Activated CD8-positive, alpha-beta T cell treated with anti-CD3 and anti-CD28 coated beads, Interleukin-2, amount 10 ng/mL, durations not matched to agents 7 days and 5 days (primary cell): ENCODE measurements around the gene OOSP4A. TPM values are rescaled to one million over a fixed set of nuclear protein-coding genes. Genes with fewer than 3 reads are reported as not detected.
"Not testable (repeated sequence)": the region's sequence is repeated elsewhere in the genome, so short reads cannot be mapped to it uniquely, and the experiment has no call there.

ENCODE experiments used
- ATAC-seq: fragments of 150-1000 bp; cut with Tn5 transposase; one replicate; pipeline ENCODE4 v1.10.0; 2021; ENCODE audit warnings: moderate library complexity
- CTCF ChIA-PET: fragments of 350-600 bp; sonication (Branson Sonifier 250); formaldehyde crosslinking; loops from one replicate; lab custom pipeline; 2021; ENCODE audit warnings: antibody characterized with exemption; lab: Charles Lee
- POLR2A ChIA-PET: fragments of 350-600 bp; sonication (Branson Sonifier 250); formaldehyde crosslinking; loops from one replicate; lab custom pipeline; 2021; ENCODE audit warnings: antibody characterized with exemption; lab: Charles Lee
- DNase-seq: peaks from one replicate; pipeline ENCODE4 v3.0.0-alpha.2; 2020
- H3K27ac Mint-ChIP-seq: one replicate; pipeline ENCODE4 v1.8.0; 2021; ENCODE audit warnings: mild to moderate bottlenecking, mixed read lengths
- H3K27me3 Mint-ChIP-seq: one replicate; pipeline ENCODE4 v1.8.0; 2021; ENCODE audit warnings: low read depth, mixed read lengths
- H3K36me3 Mint-ChIP-seq: one replicate; pipeline ENCODE4 v1.8.0; 2021; ENCODE audit warnings: low read depth, mixed read lengths
- H3K4me1 Mint-ChIP-seq: one replicate; pipeline ENCODE4 v1.8.0; 2021; ENCODE audit warnings: low read depth, mixed read lengths
- H3K4me3 Mint-ChIP-seq: one replicate; pipeline ENCODE4 v1.8.0; 2021; ENCODE audit warnings: mild to moderate bottlenecking, mixed read lengths
- H3K9me3 Mint-ChIP-seq: one replicate; pipeline ENCODE4 v1.8.0; 2022; ENCODE audit warnings: mixed read lengths; ENCODE audit not compliant: insufficient read depth
- total RNA-seq, 2 experiments: library from RNA; stranded (reverse); gene quantifications; one replicate each; pipeline ENCODE4 v1.2.3, GENCODE V29; 2021

OOSP4A gene
- total RNA-seq, 2 experiments from 2014 or later: not detected

DNA sequence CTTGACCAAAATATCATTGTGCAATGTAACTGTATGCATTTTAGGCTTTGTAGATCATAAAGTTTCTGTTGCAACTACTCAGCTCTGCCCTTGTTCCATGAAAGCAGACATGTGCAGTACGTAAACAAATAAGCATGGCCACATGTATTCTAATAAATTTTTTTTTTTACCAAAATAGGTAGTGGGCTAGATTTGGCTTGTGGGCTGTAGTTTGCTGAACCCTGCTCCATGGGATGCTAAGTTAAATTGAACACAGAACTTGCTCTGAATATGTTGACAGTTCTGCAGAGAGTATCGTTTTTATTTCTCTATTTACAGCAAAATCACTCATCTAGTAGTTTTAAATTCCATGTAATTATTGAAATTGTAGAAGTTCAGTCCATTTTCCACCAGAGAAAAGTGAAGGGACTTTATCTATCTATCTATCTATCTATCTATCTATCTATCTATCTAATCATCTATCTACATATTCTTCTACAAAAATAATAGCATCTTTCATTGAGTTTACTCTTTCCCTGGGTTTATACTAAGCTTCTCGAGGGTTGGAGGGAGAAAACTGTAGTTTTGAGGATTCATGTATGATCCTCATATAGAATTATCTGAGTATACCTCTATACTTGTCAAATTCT is 9.5 kb upstream of the OOSP4A start:
- Mint-ChIP-seq H3K36me3 (no peaks in the 10 kb centered on the region), H3K4me3 (no peak overlapping the region), H3K27ac (no peak overlapping the region), H3K4me1 (no peaks in the 10 kb centered on the region), H3K9me3 (no peaks in the 10 kb centered on the region), H3K27me3 (peaks cover 9% of the 10 kb centered on the region)
- DNase-seq: no peak
- no peak for ATAC-seq
- CTCF ChIA-PET: no interaction called here
- POLR2A ChIA-PET: no interaction called here

- ChIA-PET POLR2A (no interaction called here), CTCF (no interaction called here)
- H3K4me3 Mint-ChIP-seq: no peak overlapping the region
- no peaks in the 10 kb centered on the region for H3K36me3 Mint-ChIP-seq
- no peaks in the 10 kb centered on the region for H3K4me1 Mint-ChIP-seq
- DNase-seq (no peak), ATAC-seq (no peak)
- no peaks in the 10 kb centered on the region for H3K9me3 Mint-ChIP-seq
- H3K27ac Mint-ChIP-seq: no peak overlapping the region
- peaks cover 8% of the 10 kb centered on the region for H3K27me3 Mint-ChIP-seq
Observed at GRCh38 chr11:59957094-59957493, 6.7 kb upstream of the OOSP4A start.

DNA sequence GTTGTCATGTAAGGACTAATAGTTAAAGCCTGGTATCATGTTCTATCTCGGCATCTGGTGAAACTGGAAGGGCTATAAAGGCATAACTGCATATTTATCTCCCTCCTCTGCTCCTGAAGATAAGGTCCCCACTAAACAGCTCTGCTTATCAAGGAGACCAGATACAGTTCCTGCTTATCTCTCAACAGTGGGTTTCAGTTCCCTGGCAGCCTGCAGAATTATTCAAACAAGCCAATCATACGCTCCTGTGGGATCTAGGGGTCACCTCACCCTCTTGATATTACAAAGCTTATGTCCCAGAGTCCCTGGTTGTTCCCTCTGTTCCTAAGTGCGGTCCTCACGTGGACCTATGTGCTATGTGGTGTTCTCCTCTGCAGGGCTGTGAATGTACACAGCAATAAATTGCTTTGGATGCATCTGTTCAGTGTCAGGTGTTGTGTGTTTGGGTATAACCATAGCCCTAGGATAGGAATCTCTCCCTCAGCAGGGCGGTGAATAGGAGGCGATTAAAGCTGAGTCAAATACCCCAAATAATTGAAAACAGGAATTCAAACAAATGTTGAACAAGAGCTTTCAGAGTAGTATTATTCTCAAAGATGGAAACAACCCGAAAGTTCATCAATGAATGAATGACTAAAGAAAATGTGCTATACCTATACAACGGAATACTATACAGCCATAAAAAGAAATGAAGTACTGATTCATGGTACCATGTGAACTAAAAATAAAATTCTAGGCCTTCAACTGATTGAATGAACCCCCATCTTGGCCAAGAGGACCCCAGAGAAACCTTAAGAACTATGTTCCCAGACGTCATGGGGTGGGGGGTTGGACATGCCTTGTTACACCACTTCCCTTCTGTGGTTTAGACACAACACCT is 3.1 kb upstream of the OOSP4A start:
- ATAC-seq (no peak), DNase-seq (no peak)
- POLR2A ChIA-PET: no interaction called here
- Mint-ChIP-seq H3K36me3 (no peaks in the 10 kb centered on the region), H3K27ac (no peak overlapping the region), H3K9me3 (no peaks in the 10 kb centered on the region), H3K27me3 (peaks cover 4% of the 10 kb centered on the region), H3K4me1 (no peaks in the 10 kb centered on the region), H3K4me3 (no peak overlapping the region)
- CTCF ChIA-PET: no interaction called here

DNA sequence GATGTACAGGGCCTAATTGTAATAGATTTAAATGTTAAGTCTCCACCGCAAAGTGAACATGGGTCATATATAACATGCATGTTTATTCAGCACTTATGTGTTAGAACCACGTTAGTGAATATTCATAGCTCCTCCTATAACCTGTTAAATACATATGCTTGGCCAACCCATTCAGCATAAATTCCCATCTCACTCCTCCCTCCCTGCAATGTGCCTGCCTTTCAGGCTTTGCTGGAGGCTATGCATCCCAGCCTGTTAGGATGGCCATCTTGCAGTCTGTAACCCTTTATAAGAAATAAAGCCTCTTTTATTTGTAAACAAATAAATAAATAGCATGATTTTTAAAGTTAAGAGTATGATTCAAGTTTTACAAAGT is 1.7 kb upstream of the OOSP4A start:
- Mint-ChIP-seq H3K4me3 (no peak overlapping the region), H3K9me3 (no peaks in the 10 kb centered on the region), H3K27ac (no peak overlapping the region), H3K4me1 (no peaks in the 10 kb centered on the region), H3K27me3 (peaks cover 5% of the 10 kb centered on the region), H3K36me3 (no peaks in the 10 kb centered on the region)
- CTCF ChIA-PET: no interaction called here
- POLR2A ChIA-PET: no interaction called here
- DNase-seq (no peak), ATAC-seq (no peak)

- H3K9me3 Mint-ChIP-seq: no peaks in the 10 kb centered on the region
- H3K27me3 Mint-ChIP-seq: peaks cover 8% of the 10 kb centered on the region
- ChIA-PET CTCF (no interaction called here), POLR2A (no interaction called here)
- DNase-seq: no peak
- no peak overlapping the region for H3K4me3 Mint-ChIP-seq
- no peak for ATAC-seq
- H3K36me3 Mint-ChIP-seq: no peaks in the 10 kb centered on the region
- no peak overlapping the region for H3K27ac Mint-ChIP-seq
- H3K4me1 Mint-ChIP-seq: no peaks in the 10 kb centered on the region
Observed at GRCh38 chr11:59965424-59965823, 1.6 kb downstream of the OOSP4A start.

GRCh38 chr11:59966201-59966600 is 2.4 kb downstream of the OOSP4A start:
- peaks cover 8% of the 10 kb centered on the region for H3K27me3 Mint-ChIP-seq
- ATAC-seq (no peak), DNase-seq (no peak)
- ChIA-PET POLR2A (no interaction called here), CTCF (no interaction called here)
- no peak overlapping the region for H3K27ac Mint-ChIP-seq
- H3K4me1 Mint-ChIP-seq: no peaks in the 10 kb centered on the region
- no peaks in the 10 kb centered on the region for H3K36me3 Mint-ChIP-seq
- no peaks in the 10 kb centered on the region for H3K9me3 Mint-ChIP-seq
- H3K4me3 Mint-ChIP-seq: no peak overlapping the region

- ChIA-PET CTCF (no interaction called here), POLR2A (no interaction called here)
- DNase-seq: no peak
Observed at GRCh38 chr11:59967677-59968394, 4.0 kb downstream of the OOSP4A start.

DNA sequence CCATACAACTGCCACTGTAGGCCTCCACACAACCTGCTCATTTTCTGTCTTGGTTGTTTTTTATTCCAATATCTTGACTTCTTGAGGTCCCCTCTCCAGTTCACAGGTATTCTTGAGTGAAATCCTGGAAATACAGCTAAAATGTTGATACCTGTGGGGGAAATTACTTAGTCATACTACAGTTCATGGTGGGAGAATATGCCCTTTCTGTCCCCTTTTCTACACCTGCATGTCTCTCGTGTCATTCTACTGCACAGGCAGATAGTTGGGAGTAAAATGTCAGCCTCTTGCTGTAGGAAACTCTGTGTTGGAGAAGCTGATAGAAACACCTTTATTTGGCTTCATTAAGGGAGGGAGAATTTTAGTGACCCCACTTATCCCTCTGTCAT is 4.6 kb downstream of the OOSP4A start:
- H3K4me3 Mint-ChIP-seq: no peak overlapping the region
- H3K27ac Mint-ChIP-seq: no peak overlapping the region
- ATAC-seq (no peak), DNase-seq (no peak)
- H3K9me3 Mint-ChIP-seq: no peaks in the 10 kb centered on the region
- H3K36me3 Mint-ChIP-seq: no peaks in the 10 kb centered on the region
- POLR2A ChIA-PET: no interaction called here
- H3K27me3 Mint-ChIP-seq: peaks cover 8% of the 10 kb centered on the region
- H3K4me1 Mint-ChIP-seq: no peaks in the 10 kb centered on the region
- CTCF ChIA-PET: no interaction called here

More at GRCh38 chr11:59967677-59968394, 4.0 kb downstream of the OOSP4A start:
- Mint-ChIP-seq H3K27me3 (peaks cover 8% of the 10 kb centered on the region), H3K27ac (no peak overlapping the region), H3K4me1 (no peaks in the 10 kb centered on the region), H3K36me3 (no peaks in the 10 kb centered on the region), H3K9me3 (no peaks in the 10 kb centered on the region), H3K4me3 (no peak overlapping the region)
- no peak for ATAC-seq

- H3K4me1 Mint-ChIP-seq: no peaks in the 10 kb centered on the region
- DNase-seq: no peak
- CTCF ChIA-PET: no interaction called here
- POLR2A ChIA-PET: no interaction called here
- no peak overlapping the region for H3K4me3 Mint-ChIP-seq
- no peaks in the 10 kb centered on the region for H3K9me3 Mint-ChIP-seq
- no peak for ATAC-seq
- peaks cover 2% of the 10 kb centered on the region for H3K27me3 Mint-ChIP-seq
- no peaks in the 10 kb centered on the region for H3K36me3 Mint-ChIP-seq
- no peak overlapping the region for H3K27ac Mint-ChIP-seq
Observed at GRCh38 chr11:59973097-59973496, 9.3 kb downstream of the OOSP4A start.

- ATAC-seq: no peak
- ChIA-PET POLR2A (no interaction called here), CTCF (no interaction called here)
- Mint-ChIP-seq H3K4me1 (no peaks in the 10 kb centered on the region), H3K27ac (no peak overlapping the region), H3K9me3 (no peaks in the 10 kb centered on the region), H3K27me3 (no peaks in the 10 kb centered on the region), H3K4me3 (no peak overlapping the region), H3K36me3 (no peaks in the 10 kb centered on the region)
- DNase-seq: no peak
Observed at GRCh38 chr11:59981106-59981770, 17.4 kb downstream of the OOSP4A start.

- ATAC-seq, CTCF ChIA-PET, H3K9me3 Mint-ChIP-seq, POLR2A ChIA-PET, H3K4me3 Mint-ChIP-seq, H3K36me3 Mint-ChIP-seq, DNase-seq, H3K27me3 Mint-ChIP-seq, H3K27ac Mint-ChIP-seq, H3K4me1 Mint-ChIP-seq: not testable (repeated sequence)
Observed at GRCh38 chr11:59982037-59982436, 18.2 kb downstream of the OOSP4A start.
